Measurements from ENCODE around the gene OR2T35. TPM values are rescaled to one million over a fixed set of nuclear protein-coding genes. Genes with fewer than 3 reads are reported as not detected.
"Not testable (repeated sequence)": the region's sequence is repeated elsewhere in the genome, so short reads cannot be mapped to it uniquely, and the experiment has no call there.

The OR2T35 gene
- total RNA-seq, 1 experiment from 2014 or later = not detected

DNA sequence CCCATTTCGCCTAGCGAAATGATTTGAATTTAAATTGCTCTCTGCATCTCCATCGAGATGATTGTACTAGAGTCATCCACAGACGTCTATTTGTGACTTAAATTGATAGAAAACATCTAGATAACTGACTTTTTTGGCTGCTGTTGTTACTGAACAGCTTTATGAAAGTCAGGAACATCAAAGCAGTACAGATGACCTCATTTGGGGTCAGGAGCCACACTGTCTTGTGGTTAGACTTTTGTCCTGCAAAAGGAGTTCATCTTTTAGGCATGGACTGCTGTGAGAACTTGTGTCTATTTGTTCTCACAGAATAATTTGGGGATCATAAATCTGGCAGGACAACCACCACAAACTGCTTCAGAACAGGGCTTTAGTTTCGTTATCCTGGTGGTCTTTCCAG is 5.4 kb downstream of the OR2T35 start:
- H3K36me3 ChIP-seq (ENCODE audit: low read depth, low read length); intact Hi-C loops (cut with micrococcal nuclease); H3K27me3 ChIP-seq (ENCODE audit: low read length); H3K4me2 ChIP-seq (ENCODE audit: low read length); DNase-seq; H3F3A ChIP-seq (ENCODE audit: low read length, unreplicated experiment); H3K9me3 ChIP-seq (ENCODE audit: low read length); H2AFZ ChIP-seq (ENCODE audit: low read length); H3K4me3 ChIP-seq (ENCODE audit: low read length); H3K27ac ChIP-seq (ENCODE audit: low read length); H3K79me2 ChIP-seq (ENCODE audit: low read length); H3K9me2 ChIP-seq (replicated peaks; ENCODE audit: low read length); BruUV-seq (replicated peaks); H3K4me1 ChIP-seq (ENCODE audit: insufficient read depth, low read length); CTCF ChIA-PET; POLR2A ChIA-PET (ENCODE audit: unreplicated experiment); ATAC-seq; H3K9ac ChIP-seq (ENCODE audit: low read length); H4K20me1 ChIP-seq (ENCODE audit: low read length): not testable (repeated sequence)

DNA sequence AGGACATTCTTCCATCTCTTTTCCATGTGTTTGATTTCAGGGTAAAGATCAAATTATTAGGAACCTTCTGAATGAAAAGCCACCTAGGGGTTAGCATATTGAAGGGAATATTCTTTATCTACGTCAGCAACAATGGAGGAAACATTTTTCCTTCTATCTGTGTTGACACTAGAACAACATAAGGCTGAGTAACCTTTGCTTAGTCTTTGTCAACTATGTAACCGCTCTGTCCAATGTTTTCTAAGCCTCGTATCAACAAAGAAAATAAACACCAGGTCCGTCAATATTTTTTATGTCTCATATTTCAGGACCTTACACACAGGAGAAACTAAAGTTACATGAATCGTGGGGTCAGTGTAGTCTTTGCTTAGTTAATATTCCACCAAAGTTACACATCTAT is 8.5 kb downstream of the OR2T35 start:
- H2AFZ ChIP-seq (ENCODE audit: low read length); H3K27ac ChIP-seq (ENCODE audit: low read length); H3F3A ChIP-seq (ENCODE audit: low read length, unreplicated experiment); H3K9me3 ChIP-seq (ENCODE audit: low read length); H3K4me1 ChIP-seq (ENCODE audit: insufficient read depth, low read length); H3K9ac ChIP-seq (ENCODE audit: low read length); DNase-seq; H3K4me3 ChIP-seq (ENCODE audit: low read length); H3K79me2 ChIP-seq (ENCODE audit: low read length); H3K4me2 ChIP-seq (ENCODE audit: low read length); BruUV-seq (replicated peaks); CTCF ChIA-PET; H3K36me3 ChIP-seq (ENCODE audit: low read depth, low read length); POLR2A ChIA-PET (ENCODE audit: unreplicated experiment); H3K9me2 ChIP-seq (replicated peaks; ENCODE audit: low read length); intact Hi-C loops (cut with micrococcal nuclease); H4K20me1 ChIP-seq (ENCODE audit: low read length); H3K27me3 ChIP-seq (ENCODE audit: low read length): not testable (repeated sequence)
- ATAC-seq = peak; percentile 97

DNA sequence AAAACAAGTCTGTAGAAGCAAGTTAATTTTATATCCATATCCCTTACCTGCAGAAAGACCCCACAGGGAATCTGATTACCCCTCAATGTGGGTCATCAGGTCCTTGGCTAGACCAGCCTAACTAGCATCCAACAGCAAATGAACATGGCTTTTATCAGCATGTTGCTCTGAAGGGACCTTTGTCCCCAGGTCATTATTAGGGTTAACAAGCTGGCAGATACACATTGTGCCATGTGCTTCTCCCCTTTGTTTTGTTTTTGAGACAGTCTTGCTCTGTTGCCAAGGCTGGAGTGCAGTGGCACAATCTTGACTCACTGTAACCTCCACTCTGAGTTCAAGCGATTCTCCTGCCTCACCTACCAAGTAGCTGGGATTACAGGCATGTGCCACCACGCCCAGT is 10.1 kb downstream of the OR2T35 start, which contains the start of gene OR2T11:
Gene OR2T11, minus strand, starts transcription at position 101 of the 400 bp plus-strand sequence. CDS start 7,963 bp downstream, outside the sequence.
- H3K9me2 ChIP-seq (replicated peaks; ENCODE audit: low read length); H3K4me2 ChIP-seq (ENCODE audit: low read length); CTCF ChIA-PET; H4K20me1 ChIP-seq (ENCODE audit: low read length); H3K4me1 ChIP-seq (ENCODE audit: insufficient read depth, low read length); H3K9ac ChIP-seq (ENCODE audit: low read length); H3K4me3 ChIP-seq (ENCODE audit: low read length); ATAC-seq; POLR2A ChIA-PET (ENCODE audit: unreplicated experiment); H3K36me3 ChIP-seq (ENCODE audit: low read depth, low read length); H3K79me2 ChIP-seq (ENCODE audit: low read length); BruUV-seq (replicated peaks); H2AFZ ChIP-seq (ENCODE audit: low read length); intact Hi-C loops (cut with micrococcal nuclease); H3K27me3 ChIP-seq (ENCODE audit: low read length); DNase-seq; H3K27ac ChIP-seq (ENCODE audit: low read length); H3K9me3 ChIP-seq (ENCODE audit: low read length); H3F3A ChIP-seq (ENCODE audit: low read length, unreplicated experiment): not testable (repeated sequence)

DNA sequence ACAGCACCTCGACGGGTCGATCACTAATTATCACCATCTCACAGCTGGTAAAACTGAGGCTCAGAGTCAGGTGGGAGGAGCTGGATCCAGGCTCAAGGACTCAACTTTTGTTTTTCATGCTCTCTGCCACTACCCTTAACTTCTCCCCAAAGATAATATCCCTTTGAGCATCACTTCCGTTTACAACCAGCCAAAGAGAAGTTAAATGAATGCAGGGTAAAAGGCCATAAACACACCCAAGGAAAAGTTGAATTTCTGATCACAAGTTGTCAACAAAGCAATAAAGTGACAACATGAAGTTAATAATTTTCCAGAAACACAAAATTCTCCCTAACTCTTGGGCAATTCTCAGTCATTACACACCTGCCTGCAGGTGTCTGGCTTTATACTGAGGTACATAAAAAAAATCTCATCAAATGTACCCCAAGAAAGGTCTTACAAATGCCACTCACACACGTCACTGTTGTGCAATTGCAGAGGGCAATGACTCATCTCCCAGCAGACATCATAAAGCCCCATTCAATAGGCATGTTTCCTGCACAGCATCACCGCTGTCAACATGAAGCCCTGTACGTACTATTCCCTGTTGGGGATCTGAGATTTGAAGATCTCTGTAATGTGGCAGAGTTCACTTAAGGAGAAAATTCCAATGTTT is 13.6 kb downstream of the OR2T35 start:
- DNase-seq (peak; percentile 52), ATAC-seq (peak; percentile 50; the same call in 1 of the 2 replicates)
- Histone ChIP-seq H3K79me2 (ENCODE audit: low read length) (no peaks in the 10 kb centered on the region), H3K9ac (ENCODE audit: low read length) (no peak overlapping the region), H3K36me3 (ENCODE audit: low read depth, low read length) (no peaks in the 10 kb centered on the region), H3K4me1 (ENCODE audit: insufficient read depth, low read length) (no peaks in the 10 kb centered on the region), H3K4me2 (ENCODE audit: low read length) (no peak overlapping the region), H3F3A (ENCODE audit: low read length, unreplicated experiment) (no peaks in the 10 kb centered on the region), H2AFZ (ENCODE audit: low read length) (no peak overlapping the region), H3K27me3 (ENCODE audit: low read length) (0 out of 2 replicates have a peak, but pooled peaks cover 1% of the 10 kb centered on the region), H3K27ac (ENCODE audit: low read length) (no peak overlapping the region), H3K4me3 (ENCODE audit: low read length) (no peak overlapping the region), H3K9me3 (ENCODE audit: low read length) (no peaks in the 10 kb centered on the region), H4K20me1 (ENCODE audit: low read length) (no peaks in the 10 kb centered on the region), H3K9me2 (replicated peaks; ENCODE audit: low read length) (no peaks in the 10 kb centered on the region)
- BruUV-seq (replicated peaks) = no TSS peak
- CTCF ChIA-PET = no interaction called here
- TF ChIP-seq EZH2 (IDR thresholded peaks at IDR 0.05; ENCODE audit: low read length, unreplicated experiment) (no peak), EZH2phosphoT487 (IDR thresholded peaks at IDR 0.05; ENCODE audit: borderline replicate concordance, low read length) (no peak)
- TF ChIP-seq, protein P1, sequence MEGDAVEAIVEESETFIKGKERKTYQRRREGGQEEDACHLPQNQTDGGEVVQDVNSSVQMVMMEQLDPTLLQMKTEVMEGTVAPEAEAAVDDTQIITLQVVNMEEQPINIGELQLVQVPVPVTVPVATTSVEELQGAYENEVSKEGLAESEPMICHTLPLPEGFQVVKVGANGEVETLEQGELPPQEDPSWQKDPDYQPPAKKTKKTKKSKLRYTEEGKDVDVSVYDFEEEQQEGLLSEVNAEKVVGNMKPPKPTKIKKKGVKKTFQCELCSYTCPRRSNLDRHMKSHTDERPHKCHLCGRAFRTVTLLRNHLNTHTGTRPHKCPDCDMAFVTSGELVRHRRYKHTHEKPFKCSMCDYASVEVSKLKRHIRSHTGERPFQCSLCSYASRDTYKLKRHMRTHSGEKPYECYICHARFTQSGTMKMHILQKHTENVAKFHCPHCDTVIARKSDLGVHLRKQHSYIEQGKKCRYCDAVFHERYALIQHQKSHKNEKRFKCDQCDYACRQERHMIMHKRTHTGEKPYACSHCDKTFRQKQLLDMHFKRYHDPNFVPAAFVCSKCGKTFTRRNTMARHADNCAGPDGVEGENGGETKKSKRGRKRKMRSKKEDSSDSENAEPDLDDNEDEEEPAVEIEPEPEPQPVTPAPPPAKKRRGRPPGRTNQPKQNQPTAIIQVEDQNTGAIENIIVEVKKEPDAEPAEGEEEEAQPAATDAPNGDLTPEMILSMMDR (conservative IDR thresholded peaks at IDR 0.05; ENCODE audit: low read depth, low read length) = no peak
- POLR2A ChIA-PET (ENCODE audit: unreplicated experiment) = no interaction called here
- intact Hi-C loops (cut with micrococcal nuclease) = no loop called here

Data from PC-3 (cell line).